ENCODE results near the gene SMCR8.

Gene SMCR8

DNA sequence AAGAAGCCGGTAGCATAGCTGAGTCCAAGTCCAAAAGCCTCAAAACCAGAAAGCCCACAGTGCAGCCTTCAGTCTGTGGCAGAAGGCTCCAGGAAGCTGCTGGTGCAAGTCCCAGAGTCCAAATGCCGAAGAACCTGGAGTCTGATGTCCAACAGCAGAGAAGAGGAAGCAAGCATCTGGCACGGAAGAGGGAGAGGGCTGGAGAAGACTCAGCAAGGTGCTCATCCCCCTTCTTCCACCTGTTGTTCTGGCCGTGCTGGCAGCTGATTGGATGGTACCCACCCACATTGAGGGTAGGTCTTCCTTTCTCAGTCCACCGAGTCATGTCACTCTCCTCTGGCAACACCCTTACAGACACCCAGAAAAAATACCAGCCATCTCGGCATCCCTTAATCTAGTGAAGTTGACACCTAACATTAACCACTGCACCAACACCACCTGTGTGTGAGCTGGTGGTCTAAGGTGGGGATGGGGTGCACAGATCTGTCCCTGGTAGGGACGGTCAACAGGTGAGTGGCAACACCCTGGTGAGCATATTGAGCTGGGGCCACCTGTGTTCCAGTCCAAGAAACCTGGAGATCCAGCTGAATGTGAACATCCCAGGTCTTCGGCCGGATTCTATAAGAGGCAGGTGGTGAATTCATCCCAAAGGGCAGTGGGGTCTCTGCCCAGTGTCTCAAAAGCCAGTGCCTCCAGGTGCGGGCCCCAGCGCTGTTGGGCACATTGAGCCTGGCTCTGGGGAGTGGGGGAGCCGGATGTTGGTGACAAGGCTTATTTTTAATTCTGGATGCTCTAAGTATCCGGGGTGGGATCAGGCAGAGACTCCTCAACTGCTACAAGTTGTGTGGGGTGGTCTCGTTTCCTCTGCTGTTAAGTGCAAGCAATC is 44.8 kb upstream of the SMCR8 start:
- no peak overlapping the region for H3K4me3 ChIP-seq (replicated peaks; ENCODE audit: insufficient read depth, low read length)
- no peak overlapping the region for H3K27ac ChIP-seq (replicated peaks)
- TF ChIP-seq POLR2AphosphoS5 (IDR thresholded peaks at IDR 0.05; ENCODE audit: low read depth) (no peak), GABPA (IDR thresholded peaks at IDR 0.05; ENCODE audit: low read depth) (no peak)
- TF ChIP-seq, protein P1, sequence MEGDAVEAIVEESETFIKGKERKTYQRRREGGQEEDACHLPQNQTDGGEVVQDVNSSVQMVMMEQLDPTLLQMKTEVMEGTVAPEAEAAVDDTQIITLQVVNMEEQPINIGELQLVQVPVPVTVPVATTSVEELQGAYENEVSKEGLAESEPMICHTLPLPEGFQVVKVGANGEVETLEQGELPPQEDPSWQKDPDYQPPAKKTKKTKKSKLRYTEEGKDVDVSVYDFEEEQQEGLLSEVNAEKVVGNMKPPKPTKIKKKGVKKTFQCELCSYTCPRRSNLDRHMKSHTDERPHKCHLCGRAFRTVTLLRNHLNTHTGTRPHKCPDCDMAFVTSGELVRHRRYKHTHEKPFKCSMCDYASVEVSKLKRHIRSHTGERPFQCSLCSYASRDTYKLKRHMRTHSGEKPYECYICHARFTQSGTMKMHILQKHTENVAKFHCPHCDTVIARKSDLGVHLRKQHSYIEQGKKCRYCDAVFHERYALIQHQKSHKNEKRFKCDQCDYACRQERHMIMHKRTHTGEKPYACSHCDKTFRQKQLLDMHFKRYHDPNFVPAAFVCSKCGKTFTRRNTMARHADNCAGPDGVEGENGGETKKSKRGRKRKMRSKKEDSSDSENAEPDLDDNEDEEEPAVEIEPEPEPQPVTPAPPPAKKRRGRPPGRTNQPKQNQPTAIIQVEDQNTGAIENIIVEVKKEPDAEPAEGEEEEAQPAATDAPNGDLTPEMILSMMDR (IDR thresholded peaks at IDR 0.05; ENCODE audit: insufficient read depth, low read length) = no peak
- no peaks in the 10 kb centered on the region for H3K27me3 ChIP-seq (ENCODE audit: insufficient read depth, poor library complexity, severe bottlenecking)
- DNase-seq (ENCODE audit: low read depth in 1 of 2, low spot score in 1 of 2) = no peak

- TF ChIP-seq, protein P1 (IDR thresholded peaks at IDR 0.05; ENCODE audit: insufficient read depth, low read length) = no peak
- TF ChIP-seq SPI1 (IDR thresholded peaks at IDR 0.05; ENCODE audit: borderline replicate concordance, low read depth) (no peak), REST (IDR thresholded peaks at IDR 0.05; ENCODE audit: insufficient replicate concordance, low read depth) (no peak), POLR2AphosphoS5 (IDR thresholded peaks at IDR 0.05; ENCODE audit: low read depth) (no peak), GABPA (IDR thresholded peaks at IDR 0.05; ENCODE audit: low read depth) (no peak)
- Histone ChIP-seq H3K4me3 (replicated peaks; ENCODE audit: insufficient read depth, low read length) (no peak overlapping the region), H3K27me3 (ENCODE audit: insufficient read depth, poor library complexity, severe bottlenecking) (no peaks in the 10 kb centered on the region), H3K27ac (replicated peaks) (no peak overlapping the region)
- no peak for DNase-seq (ENCODE audit: low read depth in 1 of 2, low spot score in 1 of 2)
Observed at GRCh38 chr17:18277076-18277475, 38.0 kb upstream of the SMCR8 start.

DNA sequence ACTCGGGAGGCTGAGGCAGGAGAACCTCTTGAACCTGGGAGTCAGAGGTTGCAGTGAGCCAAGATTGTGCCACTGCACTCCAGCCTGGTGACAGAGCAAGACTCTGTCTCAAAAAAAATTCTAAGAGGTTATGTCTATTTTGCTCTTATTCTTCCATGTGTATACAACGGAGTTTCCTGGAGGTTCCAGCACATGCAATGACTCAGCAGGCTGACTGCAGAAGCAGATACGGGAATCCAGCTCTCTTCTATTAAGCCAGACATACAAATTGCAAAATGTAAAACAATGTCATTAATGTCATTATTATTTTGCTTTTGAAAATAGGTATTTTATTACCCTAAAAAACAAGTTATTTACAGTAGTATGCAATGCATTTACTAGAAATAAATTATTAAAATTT is 36.2 kb upstream of the SMCR8 start:
- no peak for TF ChIP-seq REST (IDR thresholded peaks at IDR 0.05; ENCODE audit: insufficient replicate concordance, low read depth)
- no peak for TF ChIP-seq POLR2AphosphoS5 (IDR thresholded peaks at IDR 0.05; ENCODE audit: low read depth)
- Histone ChIP-seq H3K27ac (replicated peaks) (no peak overlapping the region), H3K27me3 (ENCODE audit: insufficient read depth, poor library complexity, severe bottlenecking) (no peaks in the 10 kb centered on the region), H3K4me3 (replicated peaks; ENCODE audit: insufficient read depth, low read length) (no peak overlapping the region)
- no peak for DNase-seq (ENCODE audit: low read depth in 1 of 2, low spot score in 1 of 2)

GRCh38 chr17:18280249-18280648 is 34.8 kb upstream of the SMCR8 start:
- no peak for DNase-seq (ENCODE audit: low read depth in 1 of 2, low spot score in 1 of 2)
- H3K4me3 ChIP-seq (replicated peaks; ENCODE audit: insufficient read depth, low read length) = no peak overlapping the region
- TF ChIP-seq, protein P1 (IDR thresholded peaks at IDR 0.05; ENCODE audit: insufficient read depth, low read length) = no peak
- TF ChIP-seq POLR2AphosphoS5 (IDR thresholded peaks at IDR 0.05; ENCODE audit: low read depth) (no peak), GABPA (IDR thresholded peaks at IDR 0.05; ENCODE audit: low read depth) (no peak), SPI1 (IDR thresholded peaks at IDR 0.05; ENCODE audit: borderline replicate concordance, low read depth) (no peak), REST (IDR thresholded peaks at IDR 0.05; ENCODE audit: insufficient replicate concordance, low read depth) (no peak)
- H3K27me3 ChIP-seq (ENCODE audit: insufficient read depth, poor library complexity, severe bottlenecking) = no peaks in the 10 kb centered on the region
- H3K27ac ChIP-seq (replicated peaks) = no peak overlapping the region

Measured in HL-60 (cell line).